ENCODE results near the gene AKAP7.

- TF ChIP-seq, protein P1, sequence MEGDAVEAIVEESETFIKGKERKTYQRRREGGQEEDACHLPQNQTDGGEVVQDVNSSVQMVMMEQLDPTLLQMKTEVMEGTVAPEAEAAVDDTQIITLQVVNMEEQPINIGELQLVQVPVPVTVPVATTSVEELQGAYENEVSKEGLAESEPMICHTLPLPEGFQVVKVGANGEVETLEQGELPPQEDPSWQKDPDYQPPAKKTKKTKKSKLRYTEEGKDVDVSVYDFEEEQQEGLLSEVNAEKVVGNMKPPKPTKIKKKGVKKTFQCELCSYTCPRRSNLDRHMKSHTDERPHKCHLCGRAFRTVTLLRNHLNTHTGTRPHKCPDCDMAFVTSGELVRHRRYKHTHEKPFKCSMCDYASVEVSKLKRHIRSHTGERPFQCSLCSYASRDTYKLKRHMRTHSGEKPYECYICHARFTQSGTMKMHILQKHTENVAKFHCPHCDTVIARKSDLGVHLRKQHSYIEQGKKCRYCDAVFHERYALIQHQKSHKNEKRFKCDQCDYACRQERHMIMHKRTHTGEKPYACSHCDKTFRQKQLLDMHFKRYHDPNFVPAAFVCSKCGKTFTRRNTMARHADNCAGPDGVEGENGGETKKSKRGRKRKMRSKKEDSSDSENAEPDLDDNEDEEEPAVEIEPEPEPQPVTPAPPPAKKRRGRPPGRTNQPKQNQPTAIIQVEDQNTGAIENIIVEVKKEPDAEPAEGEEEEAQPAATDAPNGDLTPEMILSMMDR (IDR thresholded peaks at IDR 0.05) = no peak
- TF ChIP-seq ZSCAN20 (CRISPR knock-in tag; IDR thresholded peaks at IDR 0.05) (no peak), EP300 (IDR thresholded peaks at IDR 0.05) (no peak), MAX (IDR thresholded peaks at IDR 0.05) (no peak), CEBPB (IDR thresholded peaks at IDR 0.05) (no peak), ZNF302 (CRISPR knock-in tag; IDR thresholded peaks at IDR 0.05) (no peak), HDAC2 (IDR thresholded peaks at IDR 0.05) (no peak), BHLHE40 (IDR thresholded peaks at IDR 0.05; ENCODE audit: low read depth, low read length) (no peak), USF2 (IDR thresholded peaks at IDR 0.05) (no peak), ZFP36 (IDR thresholded peaks at IDR 0.05; ENCODE audit: borderline replicate concordance, partially characterized antibody) (no peak), TFCP2L1 (CRISPR knock-in tag; IDR thresholded peaks at IDR 0.05) (no peak), NPAS2 (CRISPR knock-in tag; IDR thresholded peaks at IDR 0.05; ENCODE audit: borderline replicate concordance) (no peak), POLR2A (IDR thresholded peaks at IDR 0.05; ENCODE audit: low read length) (no peak), KDM1A (IDR thresholded peaks at IDR 0.05; ENCODE audit: low read depth) (no peak)
Measured at GRCh38 chr6:131250122-131250521, 114.9 kb downstream of the AKAP7 start.
